Neural cell (in vitro differentiated cells): ENCODE measurements around the gene ZBTB17. TPM values are rescaled to one million over a fixed set of nuclear protein-coding genes. Genes with fewer than 3 reads are reported as not detected.

Experiments used
- H2AFZ ChIP-seq: fragments of 200-600, 300-800 bp; sonication (generic), shearing (Covaris generic); 2 replicates; pipeline ENCODE4 v1.6.0; 2014; ENCODE audit warnings: low read depth, mild to moderate bottlenecking, antibody characterized with exemption, low read length, moderate library complexity
- H3F3A ChIP-seq: fragments of 200-600 bp; shearing (Covaris generic); 2 replicates; pipeline ENCODE4 v1.6.1; 2016; ENCODE audit warnings: mild to moderate bottlenecking, moderate library complexity, mixed read lengths, antibody characterized with exemption, low read length; ENCODE audit not compliant: insufficient read depth, poor library complexity, severe bottlenecking
- H3K27ac ChIP-seq: fragments of 200-600, 300-800 bp; sonication (generic), shearing (Covaris generic); 2 replicates; pipeline ENCODE4 v1.5.1; 2014; ENCODE audit warnings: mild to moderate bottlenecking, low read length, moderate library complexity
- H3K27me3 ChIP-seq: fragments of 300-800, 200-600 bp; sonication (generic), shearing (Covaris generic); 2 replicates; pipeline ENCODE4 v1.6.0; 2014; ENCODE audit warnings: mild to moderate bottlenecking, low read depth, low read length, moderate library complexity; ENCODE audit not compliant: insufficient read depth
- H3K36me3 ChIP-seq: fragments of 300-800, 200-600 bp; sonication (generic), shearing (Covaris generic); 2 replicates; pipeline ENCODE4 v1.5.1; 2014; ENCODE audit warnings: mild to moderate bottlenecking, antibody characterized with exemption, low read length, moderate library complexity; ENCODE audit not compliant: insufficient read depth
- H3K4me2 ChIP-seq: fragments of 300-800, 200-600 bp; sonication (generic), shearing (Covaris generic); 2 replicates; pipeline ENCODE4 v1.6.0; 2014; ENCODE audit warnings: mild to moderate bottlenecking, low read length
- H3K4me3 ChIP-seq: fragments of 300-800, 200-600 bp; sonication (generic), shearing (Covaris generic); 2 replicates; pipeline ENCODE4 v1.5.1; 2014; ENCODE audit warnings: mild to moderate bottlenecking, low read length, moderate library complexity
- H3K79me2 ChIP-seq: fragments of 200-600 bp; shearing (Covaris generic); replicated peaks from 2 replicates; pipeline ENCODE4 v1.6.0; 2014; ENCODE audit warnings: mild to moderate bottlenecking, low read length, moderate library complexity; ENCODE audit not compliant: insufficient read depth
- H3K9ac ChIP-seq: fragments of 300-800, 200-600 bp; sonication (generic), shearing (Covaris generic); 2 replicates; pipeline ENCODE4 v1.6.1; 2016; ENCODE audit warnings: mild to moderate bottlenecking, low read length, mixed read lengths
- H3K9me2 ChIP-seq: fragments of 200-600 bp; shearing (Covaris generic); 2 replicates; pipeline ENCODE4 v1.6.1; 2016; ENCODE audit warnings: mild to moderate bottlenecking, low read length, mixed read lengths; ENCODE audit not compliant: insufficient read depth
- H3K9me3 ChIP-seq: fragments of 200-600, 300-800 bp; sonication (generic), shearing (Covaris generic); 2 replicates; pipeline ENCODE4 v1.6.1; 2016; ENCODE audit warnings: mild to moderate bottlenecking, mixed run types, low read length, moderate library complexity, mixed read lengths
- H4K20me1 ChIP-seq: fragments of 200-600 bp; shearing (Covaris generic); 2 replicates; pipeline ENCODE4 v1.6.1; 2016; ENCODE audit warnings: mild to moderate bottlenecking, mixed run types; ENCODE audit not compliant: insufficient read depth
- EP300 ChIP-seq: fragments of 450-650 bp; conservative IDR thresholded peaks from 2 replicates; pipeline ENCODE4 v1.6.1; 2014; ENCODE audit warnings: antibody characterized with exemption, mild to moderate bottlenecking, moderate library complexity; ENCODE audit not compliant: poor library complexity, severe bottlenecking
- EZH2 ChIP-seq: fragments of 200-600, 300-800 bp; shearing (Covaris generic), sonication (generic); IDR thresholded peaks from 2 replicates; pipeline ENCODE4 v1.6.1; 2014; ENCODE audit warnings: antibody characterized with exemption, low read length, borderline replicate concordance, mild to moderate bottlenecking; ENCODE audit not compliant: insufficient read depth, poor library complexity, severe bottlenecking
- MXI1 ChIP-seq: fragments of 450-650 bp; conservative IDR thresholded peaks from 2 replicates; pipeline ENCODE4 v1.6.1; 2014; ENCODE audit warnings: antibody characterized with exemption, mild to moderate bottlenecking; ENCODE audit not compliant: poor library complexity, severe bottlenecking
- POLR2AphosphoS5 ChIP-seq: IDR thresholded peaks from 2 replicates; pipeline ENCODE4 v1.6.1; 2012
- RAD21 ChIP-seq: fragments of 450-650 bp; conservative IDR thresholded peaks from 2 replicates; pipeline ENCODE4 v1.6.1; 2014; ENCODE audit warnings: antibody characterized with exemption, mild to moderate bottlenecking, moderate library complexity
- SMC3 ChIP-seq: fragments of 450-650 bp; conservative IDR thresholded peaks from 2 replicates; pipeline ENCODE4 v1.6.1; 2014; ENCODE audit warnings: antibody characterized with exemption, mild to moderate bottlenecking, moderate library complexity; ENCODE audit not compliant: poor library complexity
- TAF1 ChIP-seq: IDR thresholded peaks from 2 replicates; pipeline ENCODE4 v1.6.1; 2012; ENCODE audit warnings: low read depth
- polyA plus RNA-seq: library from polyadenylated mRNA; depleted of rRNA; stranded (reverse); fragments of >200 nt; gene quantifications from 2 replicates; pipeline ENCODE4 v1.2.3, GENCODE V29; 2014
- TF ChIP-seq, protein P1 (sequence below): IDR thresholded peaks from 2 replicates; pipeline ENCODE4 v1.6.1; 2012; ENCODE audit warnings: borderline replicate concordance
- TF ChIP-seq, protein P2 (sequence below): fragments of 450-650 bp; IDR thresholded peaks from 2 replicates; pipeline ENCODE4 v1.5.1; 2014; ENCODE audit warnings: antibody characterized with exemption, mild to moderate bottlenecking, moderate library complexity; ENCODE audit not compliant: poor library complexity, severe bottlenecking

Gene ZBTB17
- polyA plus RNA-seq, 1 donor from 2014 or later: 114 TPM

DNA sequence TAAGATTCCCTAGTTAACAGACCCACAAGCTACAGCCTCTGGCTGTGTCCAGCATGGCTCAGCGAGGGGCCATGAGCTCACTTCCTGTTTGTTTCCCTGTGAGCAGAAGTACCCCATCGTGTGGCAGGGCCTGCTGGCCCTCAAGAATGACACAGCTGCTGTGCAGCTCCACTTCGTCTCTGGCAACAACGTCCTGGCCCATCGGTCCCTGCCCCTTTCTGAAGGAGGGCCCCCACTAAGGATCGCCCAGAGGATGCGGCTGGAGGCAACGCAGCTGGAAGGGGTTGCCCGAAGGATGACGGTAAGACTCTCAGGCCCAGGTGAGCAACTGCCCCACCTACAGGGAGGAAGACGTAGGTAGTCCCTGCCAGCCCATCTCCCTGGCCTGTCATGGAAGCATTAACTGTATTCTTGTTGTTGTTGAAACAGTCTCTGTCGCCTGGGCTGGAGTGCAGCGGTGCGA is 38.2 kb downstream of the ZBTB17 start:
- no peaks in the 10 kb centered on the region for H3F3A ChIP-seq
- H3K9ac ChIP-seq: no peak overlapping the region
- H3K27ac ChIP-seq: no peak overlapping the region
- H3K27me3 ChIP-seq: no peaks in the 10 kb centered on the region
- no peak overlapping the region for H3K4me3 ChIP-seq
- TF ChIP-seq POLR2AphosphoS5 (peak; percentile 7), SMC3 (no peak), RAD21 (no peak)
- TF ChIP-seq, protein P1, sequence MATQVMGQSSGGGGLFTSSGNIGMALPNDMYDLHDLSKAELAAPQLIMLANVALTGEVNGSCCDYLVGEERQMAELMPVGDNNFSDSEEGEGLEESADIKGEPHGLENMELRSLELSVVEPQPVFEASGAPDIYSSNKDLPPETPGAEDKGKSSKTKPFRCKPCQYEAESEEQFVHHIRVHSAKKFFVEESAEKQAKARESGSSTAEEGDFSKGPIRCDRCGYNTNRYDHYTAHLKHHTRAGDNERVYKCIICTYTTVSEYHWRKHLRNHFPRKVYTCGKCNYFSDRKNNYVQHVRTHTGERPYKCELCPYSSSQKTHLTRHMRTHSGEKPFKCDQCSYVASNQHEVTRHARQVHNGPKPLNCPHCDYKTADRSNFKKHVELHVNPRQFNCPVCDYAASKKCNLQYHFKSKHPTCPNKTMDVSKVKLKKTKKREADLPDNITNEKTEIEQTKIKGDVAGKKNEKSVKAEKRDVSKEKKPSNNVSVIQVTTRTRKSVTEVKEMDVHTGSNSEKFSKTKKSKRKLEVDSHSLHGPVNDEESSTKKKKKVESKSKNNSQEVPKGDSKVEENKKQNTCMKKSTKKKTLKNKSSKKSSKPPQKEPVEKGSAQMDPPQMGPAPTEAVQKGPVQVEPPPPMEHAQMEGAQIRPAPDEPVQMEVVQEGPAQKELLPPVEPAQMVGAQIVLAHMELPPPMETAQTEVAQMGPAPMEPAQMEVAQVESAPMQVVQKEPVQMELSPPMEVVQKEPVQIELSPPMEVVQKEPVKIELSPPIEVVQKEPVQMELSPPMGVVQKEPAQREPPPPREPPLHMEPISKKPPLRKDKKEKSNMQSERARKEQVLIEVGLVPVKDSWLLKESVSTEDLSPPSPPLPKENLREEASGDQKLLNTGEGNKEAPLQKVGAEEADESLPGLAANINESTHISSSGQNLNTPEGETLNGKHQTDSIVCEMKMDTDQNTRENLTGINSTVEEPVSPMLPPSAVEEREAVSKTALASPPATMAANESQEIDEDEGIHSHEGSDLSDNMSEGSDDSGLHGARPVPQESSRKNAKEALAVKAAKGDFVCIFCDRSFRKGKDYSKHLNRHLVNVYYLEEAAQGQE: no peak
- H4K20me1 ChIP-seq: no peaks in the 10 kb centered on the region
- H3K9me2 ChIP-seq: no peaks in the 10 kb centered on the region
- H3K4me2 ChIP-seq: no peak overlapping the region
- no peak overlapping the region for H2AFZ ChIP-seq
- peaks cover 5% of the 10 kb centered on the region for H3K36me3 ChIP-seq
- no peaks in the 10 kb centered on the region for H3K79me2 ChIP-seq
- no peaks in the 10 kb centered on the region for H3K9me3 ChIP-seq

DNA sequence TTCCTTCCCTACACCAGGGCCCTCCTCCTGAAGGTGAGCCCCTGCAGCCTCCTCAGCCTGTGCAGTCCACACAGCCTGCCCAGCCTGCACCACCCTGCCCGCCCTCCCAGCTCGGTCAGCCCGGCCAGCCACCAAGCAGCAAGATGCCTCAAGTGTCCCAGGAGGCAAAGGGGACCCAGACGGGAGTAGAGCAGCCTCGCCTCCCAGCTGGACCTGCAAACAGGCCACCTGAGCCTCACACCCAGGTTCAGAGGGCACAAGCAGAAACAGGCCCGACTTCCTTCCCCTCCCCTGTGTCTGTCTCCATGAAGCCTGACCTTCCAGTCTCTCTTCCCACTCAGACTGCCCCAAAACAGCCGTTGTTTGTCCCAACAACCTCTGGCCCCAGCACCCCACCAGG is 38.8 kb downstream of the ZBTB17 start:
- Histone ChIP-seq H3K9me2 (no peaks in the 10 kb centered on the region), H3K9me3 (no peaks in the 10 kb centered on the region), H3K27ac (no peak overlapping the region), H3K4me2 (no peak overlapping the region), H3K4me3 (no peak overlapping the region), H4K20me1 (no peaks in the 10 kb centered on the region), H3K36me3 (peaks cover 5% of the 10 kb centered on the region), H3K9ac (no peak overlapping the region), H3K27me3 (no peaks in the 10 kb centered on the region), H2AFZ (no peak overlapping the region), H3F3A (no peaks in the 10 kb centered on the region), H3K79me2 (no peaks in the 10 kb centered on the region)
- TF ChIP-seq RAD21: no peak
- TF ChIP-seq EZH2: no peak
- TF ChIP-seq EP300: no peak
- TF ChIP-seq MXI1: no peak
- TF ChIP-seq, protein P1: no peak
- TF ChIP-seq SMC3: no peak
- TF ChIP-seq TAF1: no peak
- TF ChIP-seq POLR2AphosphoS5: no peak
- TF ChIP-seq, protein P2, sequence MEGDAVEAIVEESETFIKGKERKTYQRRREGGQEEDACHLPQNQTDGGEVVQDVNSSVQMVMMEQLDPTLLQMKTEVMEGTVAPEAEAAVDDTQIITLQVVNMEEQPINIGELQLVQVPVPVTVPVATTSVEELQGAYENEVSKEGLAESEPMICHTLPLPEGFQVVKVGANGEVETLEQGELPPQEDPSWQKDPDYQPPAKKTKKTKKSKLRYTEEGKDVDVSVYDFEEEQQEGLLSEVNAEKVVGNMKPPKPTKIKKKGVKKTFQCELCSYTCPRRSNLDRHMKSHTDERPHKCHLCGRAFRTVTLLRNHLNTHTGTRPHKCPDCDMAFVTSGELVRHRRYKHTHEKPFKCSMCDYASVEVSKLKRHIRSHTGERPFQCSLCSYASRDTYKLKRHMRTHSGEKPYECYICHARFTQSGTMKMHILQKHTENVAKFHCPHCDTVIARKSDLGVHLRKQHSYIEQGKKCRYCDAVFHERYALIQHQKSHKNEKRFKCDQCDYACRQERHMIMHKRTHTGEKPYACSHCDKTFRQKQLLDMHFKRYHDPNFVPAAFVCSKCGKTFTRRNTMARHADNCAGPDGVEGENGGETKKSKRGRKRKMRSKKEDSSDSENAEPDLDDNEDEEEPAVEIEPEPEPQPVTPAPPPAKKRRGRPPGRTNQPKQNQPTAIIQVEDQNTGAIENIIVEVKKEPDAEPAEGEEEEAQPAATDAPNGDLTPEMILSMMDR: no peak
